Activated CD4-positive, alpha-beta memory T cell treated with anti-CD3 and anti-CD28 coated beads for 36 hours (primary cell): ENCODE measurements around the gene FAM13C. TPM values are rescaled to one million over a fixed set of nuclear protein-coding genes. Genes with fewer than 3 reads are reported as not detected.
"Not testable (repeated sequence)": the region's sequence is repeated elsewhere in the genome, so short reads cannot be mapped to it uniquely, and the experiment has no call there.

Source experiments
- CTCF ChIA-PET: fragments of 350-600 bp; sonication (Branson Sonifier 250); formaldehyde crosslinking; loops from one replicate; lab custom pipeline; 2021; ENCODE audit warnings: antibody characterized with exemption, inconsistent platforms; lab: Charles Lee
- POLR2A ChIA-PET: fragments of 350-600 bp; sonication (Branson Sonifier 250); formaldehyde crosslinking; loops from one replicate; lab custom pipeline; 2021; ENCODE audit warnings: antibody characterized with exemption; lab: Charles Lee
- DNase-seq: peaks from one replicate; pipeline ENCODE4 v3.0.0-alpha.2; 2020
- H3K27ac Mint-ChIP-seq: one replicate; pipeline ENCODE4 v1.8.0; 2021; ENCODE audit warnings: mixed read lengths
- H3K27me3 Mint-ChIP-seq: one replicate; pipeline ENCODE4 v1.8.0; 2021; ENCODE audit warnings: mixed read lengths
- H3K36me3 Mint-ChIP-seq: one replicate; pipeline ENCODE4 v1.8.0; 2021; ENCODE audit warnings: mixed read lengths
- H3K4me1 Mint-ChIP-seq: one replicate; pipeline ENCODE4 v1.8.0; 2021; ENCODE audit warnings: low read depth, mixed read lengths
- H3K4me3 Mint-ChIP-seq: one replicate; pipeline ENCODE4 v1.8.0; 2021; ENCODE audit warnings: mild to moderate bottlenecking, mixed read lengths
- H3K9me3 Mint-ChIP-seq: one replicate; pipeline ENCODE4 v1.8.0; 2021; ENCODE audit warnings: mixed read lengths
- intact Hi-C: fragments of 100-400 bp; cut with micrococcal nuclease; formaldehyde crosslinking; loops from one replicate; pipeline ENCODE4 v1.15.1; 2023
- total RNA-seq, 2 experiments: library from RNA; stranded (reverse); gene quantifications; one replicate each; pipeline ENCODE4 v1.2.3, GENCODE V29; 2021

The FAM13C gene
- total RNA-seq, 2 experiments from 2014 or later = not detected

GRCh38 chr10:59236064-59236697 lies 126.2 kb downstream of the FAM13C start:
- intact Hi-C loops = no loop called here
- Mint-ChIP-seq H3K4me1 (no peaks in the 10 kb centered on the region), H3K36me3 (no peaks in the 10 kb centered on the region), H3K4me3 (no peak overlapping the region), H3K27ac (no peak overlapping the region), H3K27me3 (no peaks in the 10 kb centered on the region), H3K9me3 (no peaks in the 10 kb centered on the region)
- ChIA-PET CTCF (interaction anchor here (0.6 kb wide), 1 partner anchor 319 kb away, joined by 3 read pairs; no protein-coding TSS in a partner anchor), POLR2A (no interaction called here)
- DNase-seq = no peak

GRCh38 chr10:59234816-59235429 lies 127.4 kb downstream of the FAM13C start:
- Mint-ChIP-seq H3K36me3 (no peaks in the 10 kb centered on the region), H3K4me3 (no peak overlapping the region), H3K27ac (no peak overlapping the region), H3K9me3 (no peaks in the 10 kb centered on the region), H3K4me1 (no peaks in the 10 kb centered on the region), H3K27me3 (no peaks in the 10 kb centered on the region)
- DNase-seq = no peak
- ChIA-PET CTCF (no interaction called here), POLR2A (no interaction called here)
- intact Hi-C loops = no loop called here

- POLR2A ChIA-PET = no interaction called here
- no peaks in the 10 kb centered on the region for H3K9me3 Mint-ChIP-seq
- intact Hi-C loops = no loop called here
Measured at GRCh38 chr10:59234194-59234593, 128.2 kb downstream of the FAM13C start.

GRCh38 chr10:59229441-59229840 lies 132.9 kb downstream of the FAM13C start:
- CTCF ChIA-PET = no interaction called here
- POLR2A ChIA-PET = no interaction called here
- Mint-ChIP-seq H3K36me3 (no peaks in the 10 kb centered on the region), H3K27ac (no peak overlapping the region), H3K4me3 (no peak overlapping the region), H3K9me3 (no peaks in the 10 kb centered on the region), H3K27me3 (no peaks in the 10 kb centered on the region), H3K4me1 (no peaks in the 10 kb centered on the region)
- intact Hi-C loops = no loop called here
- no peak for DNase-seq

More at GRCh38 chr10:59234194-59234593, 128.2 kb downstream of the FAM13C start:
- CTCF ChIA-PET = no interaction called here
- Mint-ChIP-seq H3K27ac (no peak overlapping the region), H3K36me3 (no peaks in the 10 kb centered on the region), H3K4me3 (no peak overlapping the region), H3K4me1 (no peaks in the 10 kb centered on the region), H3K27me3 (no peaks in the 10 kb centered on the region)
- no peak for DNase-seq

DNA sequence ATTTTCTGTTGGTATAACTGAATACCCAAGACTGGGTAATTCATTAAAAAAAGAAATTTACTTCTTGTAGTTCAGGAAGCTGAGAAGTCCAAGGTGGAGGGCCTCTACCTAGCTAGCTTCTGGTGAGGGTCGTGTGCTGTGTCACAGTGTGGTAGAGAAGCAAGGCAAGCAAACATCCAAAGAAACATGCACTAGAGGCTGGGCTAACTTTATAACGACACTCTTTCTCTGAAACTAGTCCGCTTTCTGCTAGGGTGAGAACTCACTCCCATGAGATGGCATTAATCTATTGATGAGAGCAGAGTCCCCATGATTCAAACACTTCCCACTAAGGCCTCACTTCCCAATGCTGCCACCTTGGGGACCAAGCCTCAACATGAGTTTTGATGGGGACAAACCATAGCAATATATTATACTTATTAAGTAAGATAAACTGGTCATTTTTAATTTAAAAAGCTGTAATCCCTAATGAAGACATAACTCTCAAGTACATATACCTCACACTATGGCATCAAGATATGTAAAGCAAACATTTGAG lies 135.1 kb downstream of the FAM13C start:
- intact Hi-C loops = no loop called here
- no peaks in the 10 kb centered on the region for H3K4me1 Mint-ChIP-seq
- H3K27me3 Mint-ChIP-seq = no peaks in the 10 kb centered on the region
- no peaks in the 10 kb centered on the region for H3K36me3 Mint-ChIP-seq
- H3K9me3 Mint-ChIP-seq = no peaks in the 10 kb centered on the region
- no peak overlapping the region for H3K27ac Mint-ChIP-seq
- POLR2A ChIA-PET = no interaction called here
- H3K4me3 Mint-ChIP-seq = no peak overlapping the region
- no peak for DNase-seq
- CTCF ChIA-PET = no interaction called here

DNA sequence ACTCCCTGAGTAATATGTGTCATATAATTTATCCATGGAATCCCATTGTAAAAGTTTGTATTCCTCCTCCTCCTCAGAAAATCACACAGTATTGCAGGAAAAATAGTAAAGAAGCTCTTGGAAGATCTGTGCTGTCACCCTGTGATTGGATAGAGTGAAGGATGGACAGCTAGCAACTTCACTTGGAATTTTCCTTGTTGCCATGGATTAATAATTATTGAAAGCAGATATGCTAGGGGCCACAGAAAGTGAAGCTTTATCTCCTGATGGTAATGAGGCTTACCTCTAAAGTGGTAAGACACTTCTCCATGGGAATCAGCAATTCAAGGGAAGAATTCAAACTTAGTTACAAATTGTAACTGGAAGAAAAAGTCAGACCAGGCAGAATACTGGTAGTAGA lies 137.1 kb downstream of the FAM13C start:
- no peaks in the 10 kb centered on the region for H3K9me3 Mint-ChIP-seq

DNA sequence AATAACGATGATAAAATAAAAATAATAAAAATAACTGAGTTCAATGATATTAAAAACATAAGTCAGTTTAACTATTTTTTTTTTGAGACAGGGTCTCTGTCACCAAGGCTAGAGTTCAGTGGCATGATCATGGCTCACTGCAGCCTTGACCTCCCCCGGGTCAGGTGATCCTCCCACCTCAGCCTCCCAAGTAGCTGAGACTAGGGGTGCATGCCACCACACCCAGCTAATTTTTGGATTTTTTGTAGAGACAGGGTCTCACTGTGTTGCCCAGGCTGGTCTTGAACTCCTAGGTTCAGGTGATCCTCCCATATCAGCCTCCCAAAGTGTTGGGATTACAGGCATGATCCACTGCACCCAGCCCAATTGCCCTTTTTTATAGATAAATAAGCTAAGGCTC lies 138.8 kb downstream of the FAM13C start:
- H3K9me3 Mint-ChIP-seq, H3K27me3 Mint-ChIP-seq, H3K27ac Mint-ChIP-seq, DNase-seq, POLR2A ChIA-PET, H3K4me3 Mint-ChIP-seq, H3K4me1 Mint-ChIP-seq, CTCF ChIA-PET, intact Hi-C loops, H3K36me3 Mint-ChIP-seq: not testable (repeated sequence)

More for the DNA sequence above, 137.1 kb downstream of the FAM13C start:
- Mint-ChIP-seq H3K27me3 (no peaks in the 10 kb centered on the region), H3K4me1 (no peaks in the 10 kb centered on the region), H3K4me3 (no peak overlapping the region), H3K36me3 (no peaks in the 10 kb centered on the region), H3K27ac (no peak overlapping the region)
- no peak for DNase-seq
- intact Hi-C loops = no loop called here
- ChIA-PET POLR2A (no interaction called here), CTCF (no interaction called here)

- DNase-seq = no peak
- Mint-ChIP-seq H3K4me1 (no peaks in the 10 kb centered on the region), H3K4me3 (no peak overlapping the region), H3K36me3 (no peaks in the 10 kb centered on the region), H3K9me3 (no peaks in the 10 kb centered on the region), H3K27me3 (no peaks in the 10 kb centered on the region), H3K27ac (no peak overlapping the region)
- CTCF ChIA-PET = no interaction called here
- intact Hi-C loops = no loop called here
- POLR2A ChIA-PET = no interaction called here
Measured at GRCh38 chr10:59222788-59223187, 139.6 kb downstream of the FAM13C start.

DNA sequence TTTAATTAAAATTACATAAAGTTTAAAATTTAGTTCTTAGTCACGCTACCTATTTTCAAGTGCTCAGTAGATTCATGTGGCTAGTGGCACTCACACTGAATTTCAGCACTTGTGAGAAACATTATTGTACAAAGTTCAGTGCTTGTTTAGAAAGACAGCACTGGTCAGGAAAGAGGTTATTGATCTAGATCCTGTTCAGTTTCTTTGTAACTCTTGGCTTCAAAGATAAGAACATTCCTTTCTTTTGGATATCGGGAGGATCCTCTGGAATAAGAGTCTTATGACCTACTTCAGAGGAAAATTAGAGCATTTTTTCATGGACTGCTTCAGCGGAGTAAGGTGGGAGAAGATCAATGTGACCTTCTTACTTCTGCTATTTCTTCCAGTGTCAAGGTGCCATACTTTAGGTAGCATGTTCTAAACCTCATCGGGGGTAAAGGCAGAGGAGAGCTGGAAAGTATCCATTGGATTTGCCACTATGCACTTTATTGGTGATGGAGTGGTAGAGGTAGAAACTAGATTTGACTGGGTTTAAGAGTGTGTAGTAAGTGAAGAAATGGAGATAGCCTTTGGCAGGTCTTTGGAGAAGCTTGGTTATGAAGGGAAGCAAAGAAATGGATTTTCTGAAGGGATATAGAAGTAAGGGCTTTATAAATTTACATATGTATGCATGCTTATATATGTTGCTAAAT lies 146.0 kb downstream of the FAM13C start:
- Mint-ChIP-seq H3K4me1 (no peaks in the 10 kb centered on the region), H3K27ac (no peak overlapping the region), H3K36me3 (no peaks in the 10 kb centered on the region), H3K27me3 (no peaks in the 10 kb centered on the region), H3K4me3 (no peak overlapping the region), H3K9me3 (no peaks in the 10 kb centered on the region)
- no peak for DNase-seq
- POLR2A ChIA-PET = no interaction called here
- CTCF ChIA-PET = no interaction called here
- intact Hi-C loops = no loop called here

DNA sequence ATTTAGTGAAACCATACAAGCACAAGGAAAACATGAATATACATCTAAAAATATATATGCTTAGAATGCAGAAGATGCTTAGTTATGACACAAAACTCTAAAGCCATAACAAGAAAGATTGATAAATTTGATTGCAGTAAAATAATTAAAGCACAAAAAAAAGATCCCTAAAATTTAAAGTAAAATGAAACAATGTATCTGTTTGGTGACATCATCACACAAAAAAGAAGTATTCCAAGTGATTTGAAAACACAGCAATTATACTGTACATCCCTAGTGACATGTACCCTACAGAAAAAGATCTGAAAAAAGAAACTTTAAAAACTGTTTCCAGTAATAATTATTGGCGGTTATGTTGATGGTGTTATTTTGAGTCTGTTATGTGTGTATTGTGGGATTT lies 148.2 kb downstream of the FAM13C start:
- H3K36me3 Mint-ChIP-seq = no peaks in the 10 kb centered on the region
- CTCF ChIA-PET = no interaction called here

DNA sequence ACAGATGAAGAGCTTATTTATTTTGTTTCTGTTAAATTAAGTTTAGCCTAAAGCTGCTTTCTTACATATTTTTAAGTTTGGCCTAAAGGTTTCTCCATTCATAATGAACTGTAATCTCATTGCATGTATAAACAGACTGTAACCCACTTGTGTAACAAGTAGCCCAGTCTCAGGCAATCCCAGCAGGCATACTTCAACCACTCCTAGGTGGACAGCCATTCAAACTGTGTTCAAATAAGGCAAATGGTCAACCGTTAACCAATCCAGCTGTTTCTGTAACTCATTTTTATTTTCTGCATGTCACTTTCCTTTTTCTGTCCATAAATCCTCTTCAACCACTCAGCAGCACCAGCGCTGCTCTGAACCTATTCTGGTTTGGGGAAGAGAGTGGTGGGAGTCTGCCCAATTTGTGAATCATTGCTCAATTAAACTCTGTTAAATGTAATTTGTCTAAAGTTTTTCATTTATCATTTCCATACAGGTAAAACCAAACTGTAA lies 150.0 kb downstream of the FAM13C start:
- POLR2A ChIA-PET = no interaction called here
- H3K4me3 Mint-ChIP-seq = no peak overlapping the region
- no peaks in the 10 kb centered on the region for H3K27me3 Mint-ChIP-seq
- no peaks in the 10 kb centered on the region for H3K4me1 Mint-ChIP-seq
- H3K27ac Mint-ChIP-seq = no peak overlapping the region
- H3K9me3 Mint-ChIP-seq = peaks cover 3% of the 10 kb centered on the region
- H3K36me3 Mint-ChIP-seq = no peaks in the 10 kb centered on the region
- intact Hi-C loops = no loop called here
- CTCF ChIA-PET = no interaction called here
- no peak for DNase-seq

More for the DNA sequence above, 148.2 kb downstream of the FAM13C start:
- no peak overlapping the region for H3K4me3 Mint-ChIP-seq
- intact Hi-C loops = no loop called here
- DNase-seq = no peak
- POLR2A ChIA-PET = no interaction called here
- no peaks in the 10 kb centered on the region for H3K9me3 Mint-ChIP-seq
- no peaks in the 10 kb centered on the region for H3K4me1 Mint-ChIP-seq
- H3K27me3 Mint-ChIP-seq = no peaks in the 10 kb centered on the region
- H3K27ac Mint-ChIP-seq = no peak overlapping the region

GRCh38 chr10:59206204-59206720 lies 156.1 kb downstream of the FAM13C start:
- H3K4me3 Mint-ChIP-seq = no peak overlapping the region
- H3K4me1 Mint-ChIP-seq = no peaks in the 10 kb centered on the region
- H3K36me3 Mint-ChIP-seq = no peaks in the 10 kb centered on the region
- no peaks in the 10 kb centered on the region for H3K27me3 Mint-ChIP-seq
- ChIA-PET POLR2A (no interaction called here), CTCF (no interaction called here)
- H3K27ac Mint-ChIP-seq = no peak overlapping the region
- intact Hi-C loops = no loop called here
- peaks cover 5% of the 10 kb centered on the region for H3K9me3 Mint-ChIP-seq
- DNase-seq = no peak
